ENCODE results near the gene SEC16A.

DNA sequence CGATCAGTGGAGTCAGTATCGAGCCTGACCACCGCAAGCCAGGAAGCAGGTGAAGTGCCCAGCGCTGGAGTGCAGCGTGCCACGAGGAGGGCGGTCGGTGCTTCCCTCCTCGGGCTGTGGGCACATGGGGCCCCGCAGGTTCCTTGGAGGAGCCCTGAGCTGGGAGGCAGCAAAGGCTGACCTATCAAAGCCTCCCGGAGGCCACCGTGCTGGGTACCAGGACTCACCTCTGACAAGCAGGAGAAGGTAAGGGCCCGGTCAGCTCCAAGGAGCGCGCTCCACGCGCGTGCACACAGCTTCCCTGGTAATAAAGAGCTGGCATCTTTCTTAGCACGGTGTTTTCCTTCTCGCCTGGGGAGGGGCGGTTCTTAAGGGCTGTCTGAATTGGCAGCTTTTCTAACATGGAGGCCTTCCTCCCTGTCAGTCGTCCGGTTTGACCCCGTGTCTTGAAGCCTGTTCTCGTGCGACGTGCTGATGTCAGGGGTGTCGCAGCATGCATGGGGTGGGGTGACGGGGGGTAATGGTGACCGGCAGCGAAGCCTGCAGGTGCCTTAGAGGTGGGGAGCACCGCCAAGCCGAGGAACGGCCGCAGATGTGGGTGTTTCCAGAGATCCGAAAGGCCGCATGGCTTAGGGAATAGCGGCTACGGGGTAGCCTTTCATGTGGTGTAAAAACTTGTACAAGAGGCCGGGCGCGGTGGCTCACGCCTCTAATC, 59.3 kb downstream of the SEC16A start:
- no peak for TF ChIP-seq CTCF (IDR thresholded peaks at IDR 0.05; ENCODE audit: extremely low read depth in 1 of 2, insufficient read depth in 1 of 2, low read depth in 1 of 2, low read length in 2 of 2)
- TF ChIP-seq EZH2 (IDR thresholded peaks at IDR 0.05; ENCODE audit: borderline replicate concordance, low read depth, low read length, severe bottlenecking): no peak
- no peak for TF ChIP-seq POLR2AphosphoS5 (IDR thresholded peaks at IDR 0.05; ENCODE audit: insufficient read depth, low read depth, low read length)
- no peak for TF ChIP-seq POLR2A (IDR thresholded peaks at IDR 0.05; ENCODE audit: low read depth, low read length)
- TF ChIP-seq JUN (IDR thresholded peaks at IDR 0.05; ENCODE audit: borderline replicate concordance, insufficient read depth, insufficient read length, low read depth): no peak

Measured in endothelial cell of umbilical vein (primary cell).